Glutamatergic neuron (in vitro differentiated cells): Measurements from ENCODE around the gene MAPRE3. TPM values are rescaled to one million over a fixed set of nuclear protein-coding genes. Genes with fewer than 3 reads are reported as not detected.

Experiments
- DNase-seq: peaks from one replicate; pipeline ENCODE4 v3.0.0; 2022
- H3K27ac Mint-ChIP-seq: one replicate; pipeline ENCODE4 v1.8.0; 2020; ENCODE audit warnings: mild to moderate bottlenecking, mixed read lengths, inconsistent platforms; ENCODE audit not compliant: unreplicated experiment
- H3K27me3 Mint-ChIP-seq: one replicate; pipeline ENCODE4 v1.8.0; 2020; ENCODE audit warnings: mild to moderate bottlenecking, moderate library complexity, mixed read lengths, inconsistent platforms; ENCODE audit not compliant: unreplicated experiment
- H3K36me3 Mint-ChIP-seq: one replicate; pipeline ENCODE4 v1.8.0; 2020; ENCODE audit warnings: mild to moderate bottlenecking, mixed read lengths, inconsistent platforms; ENCODE audit not compliant: unreplicated experiment
- H3K4me1 Mint-ChIP-seq: one replicate; pipeline ENCODE4 v1.8.0; 2020; ENCODE audit warnings: mild to moderate bottlenecking, low read depth, mixed read lengths, inconsistent platforms; ENCODE audit not compliant: unreplicated experiment
- H3K4me3 Mint-ChIP-seq: one replicate; pipeline ENCODE4 v1.8.0; 2020; ENCODE audit warnings: mild to moderate bottlenecking, mixed read lengths, inconsistent platforms; ENCODE audit not compliant: unreplicated experiment
- H3K9me3 Mint-ChIP-seq: one replicate; pipeline ENCODE4 v1.8.0; 2020; ENCODE audit warnings: mild to moderate bottlenecking, moderate library complexity, mixed read lengths, inconsistent platforms; ENCODE audit not compliant: unreplicated experiment
- total RNA-seq: library from RNA; stranded (reverse); fragmentation: NEBNext Ultra II Directional; extraction: Animal tissue kit (Norgen Biotek cat#: 25700); gene quantifications from one replicate; pipeline ENCODE4 v1.2.1, GENCODE V29; 2021; ENCODE audit not compliant: unreplicated experiment
- TF ChIP-seq, protein P1 (sequence below): fragments of 200-600 bp; sonication (generic); IDR thresholded peaks from one replicate; pipeline ENCODE4 v1.5.0; 2021; ENCODE audit not compliant: partially characterized antibody, unreplicated experiment

Gene MAPRE3
- total RNA-seq, 1 donor from 2014 or later: 49.2 TPM

DNA sequence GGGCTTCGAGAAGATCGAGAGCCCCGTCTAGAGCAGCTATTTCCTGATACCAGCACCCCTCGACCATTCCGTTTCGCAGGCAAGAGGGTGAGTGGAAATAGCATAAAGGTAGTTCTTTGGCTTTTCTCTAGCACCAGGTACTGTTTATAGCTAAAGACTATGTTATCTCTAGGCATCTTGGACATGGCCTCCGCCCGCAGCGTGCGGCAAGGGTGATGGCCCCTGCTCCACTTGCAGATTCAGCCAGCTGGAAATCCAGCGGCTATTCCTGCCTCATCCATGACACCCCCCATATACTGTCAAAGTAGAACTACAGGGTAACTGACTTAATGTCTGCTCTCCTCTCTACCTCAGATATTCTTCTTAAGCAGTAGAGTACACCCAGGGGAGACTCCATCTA, 84.3 kb downstream of the MAPRE3 start:
- Mint-ChIP-seq H3K27ac (no peak overlapping the region), H3K36me3 (peaks cover 9% of the 10 kb centered on the region), H3K4me3 (peak overlapping the region; percentile 2), H3K4me1 (peaks cover 3% of the 10 kb centered on the region), H3K9me3 (peaks cover 17% of the 10 kb centered on the region), H3K27me3 (peaks cover 20% of the 10 kb centered on the region)
- no peak for DNase-seq
- TF ChIP-seq, protein P1, sequence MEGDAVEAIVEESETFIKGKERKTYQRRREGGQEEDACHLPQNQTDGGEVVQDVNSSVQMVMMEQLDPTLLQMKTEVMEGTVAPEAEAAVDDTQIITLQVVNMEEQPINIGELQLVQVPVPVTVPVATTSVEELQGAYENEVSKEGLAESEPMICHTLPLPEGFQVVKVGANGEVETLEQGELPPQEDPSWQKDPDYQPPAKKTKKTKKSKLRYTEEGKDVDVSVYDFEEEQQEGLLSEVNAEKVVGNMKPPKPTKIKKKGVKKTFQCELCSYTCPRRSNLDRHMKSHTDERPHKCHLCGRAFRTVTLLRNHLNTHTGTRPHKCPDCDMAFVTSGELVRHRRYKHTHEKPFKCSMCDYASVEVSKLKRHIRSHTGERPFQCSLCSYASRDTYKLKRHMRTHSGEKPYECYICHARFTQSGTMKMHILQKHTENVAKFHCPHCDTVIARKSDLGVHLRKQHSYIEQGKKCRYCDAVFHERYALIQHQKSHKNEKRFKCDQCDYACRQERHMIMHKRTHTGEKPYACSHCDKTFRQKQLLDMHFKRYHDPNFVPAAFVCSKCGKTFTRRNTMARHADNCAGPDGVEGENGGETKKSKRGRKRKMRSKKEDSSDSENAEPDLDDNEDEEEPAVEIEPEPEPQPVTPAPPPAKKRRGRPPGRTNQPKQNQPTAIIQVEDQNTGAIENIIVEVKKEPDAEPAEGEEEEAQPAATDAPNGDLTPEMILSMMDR: no peak

DNA sequence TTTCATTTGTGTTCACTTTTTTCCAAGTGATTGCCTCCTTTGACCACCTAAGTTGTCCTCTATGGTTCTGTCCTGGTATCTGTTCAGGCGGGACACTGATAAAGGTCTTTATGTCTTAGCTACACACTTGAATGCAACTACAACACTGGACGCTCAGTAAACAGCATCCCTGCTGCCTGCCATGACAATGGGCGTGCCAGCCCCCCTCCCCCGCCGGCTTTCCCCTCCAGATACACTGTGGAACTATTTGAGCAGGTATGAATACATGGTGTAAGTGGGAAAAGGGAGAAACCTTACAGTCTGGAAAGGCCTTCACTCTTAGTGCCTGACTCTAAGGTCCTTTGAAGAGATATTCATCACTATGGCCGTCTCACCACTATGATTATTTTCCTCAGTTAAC, 86.7 kb downstream of the MAPRE3 start:
- H3K9me3 Mint-ChIP-seq: peaks cover 3% of the 10 kb centered on the region
- H3K36me3 Mint-ChIP-seq: no peaks in the 10 kb centered on the region
- no peak for DNase-seq
- TF ChIP-seq, protein P1: no peak
- H3K4me1 Mint-ChIP-seq: no peaks in the 10 kb centered on the region
- H3K4me3 Mint-ChIP-seq: no peak overlapping the region
- H3K27ac Mint-ChIP-seq: no peak overlapping the region
- H3K27me3 Mint-ChIP-seq: peaks cover 7% of the 10 kb centered on the region

DNA sequence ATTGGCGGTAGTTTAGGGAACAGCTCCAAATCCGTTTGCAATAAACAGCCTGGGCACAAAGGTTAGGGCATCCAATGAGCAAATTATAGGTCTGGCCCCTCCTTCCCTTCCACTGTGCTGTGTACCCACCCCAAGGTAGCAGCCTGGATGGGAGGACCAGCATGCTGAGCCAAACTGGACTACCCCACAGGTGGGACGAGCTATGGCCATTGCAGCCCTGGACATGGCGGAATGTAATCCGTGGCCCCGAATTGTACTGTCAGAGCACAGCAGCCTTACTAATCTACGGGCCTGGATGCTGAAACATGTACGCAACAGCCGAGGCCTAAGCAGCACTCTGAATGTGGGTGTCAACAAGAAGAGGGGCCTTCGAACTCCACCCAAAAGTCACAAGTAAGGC, 87.8 kb downstream of the MAPRE3 start:
- Mint-ChIP-seq H3K27me3 (peaks cover 4% of the 10 kb centered on the region), H3K27ac (no peak overlapping the region), H3K9me3 (no peaks in the 10 kb centered on the region), H3K4me3 (no peak overlapping the region), H3K36me3 (peaks cover 5% of the 10 kb centered on the region), H3K4me1 (no peaks in the 10 kb centered on the region)
- TF ChIP-seq, protein P1: no peak
- no peak for DNase-seq

DNA sequence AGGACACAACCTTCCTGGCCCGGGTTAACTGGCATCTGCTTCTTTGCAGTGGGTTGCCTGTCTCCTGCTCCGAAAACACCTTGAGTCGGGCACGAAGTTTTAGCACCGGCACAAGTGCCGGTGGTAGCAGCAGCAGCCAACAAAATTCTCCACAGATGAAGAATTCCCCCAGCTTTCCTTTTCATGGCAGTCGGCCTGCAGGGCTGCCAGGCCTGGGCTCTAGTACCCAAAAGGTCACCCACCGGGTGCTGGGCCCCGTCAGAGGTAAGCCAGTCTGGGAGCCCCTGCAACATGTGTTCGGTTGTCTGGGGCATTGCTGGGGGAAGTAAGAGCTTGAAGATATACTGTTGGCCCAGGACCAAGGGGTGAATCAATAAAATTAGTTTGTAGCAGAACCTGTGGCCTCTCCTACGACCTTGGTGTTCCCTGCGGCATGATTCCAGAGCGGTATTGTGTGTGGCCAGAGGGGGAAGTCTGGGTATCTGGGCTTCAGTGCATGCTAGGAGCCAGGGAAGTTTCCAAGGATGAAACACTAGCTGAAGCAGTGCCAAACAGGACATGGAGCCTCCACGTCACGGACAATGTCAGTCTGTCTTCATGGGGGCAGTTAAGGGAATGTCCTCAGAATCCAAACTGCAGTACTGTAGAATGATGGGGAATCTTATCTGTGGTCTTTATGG, 88.8 kb downstream of the MAPRE3 start:
- no peak for DNase-seq
- H3K36me3 Mint-ChIP-seq: peaks cover 5% of the 10 kb centered on the region
- H3K27me3 Mint-ChIP-seq: no peaks in the 10 kb centered on the region
- no peaks in the 10 kb centered on the region for H3K9me3 Mint-ChIP-seq
- H3K4me1 Mint-ChIP-seq: no peaks in the 10 kb centered on the region
- TF ChIP-seq, protein P1: no peak
- no peak overlapping the region for H3K27ac Mint-ChIP-seq
- no peak overlapping the region for H3K4me3 Mint-ChIP-seq

DNA sequence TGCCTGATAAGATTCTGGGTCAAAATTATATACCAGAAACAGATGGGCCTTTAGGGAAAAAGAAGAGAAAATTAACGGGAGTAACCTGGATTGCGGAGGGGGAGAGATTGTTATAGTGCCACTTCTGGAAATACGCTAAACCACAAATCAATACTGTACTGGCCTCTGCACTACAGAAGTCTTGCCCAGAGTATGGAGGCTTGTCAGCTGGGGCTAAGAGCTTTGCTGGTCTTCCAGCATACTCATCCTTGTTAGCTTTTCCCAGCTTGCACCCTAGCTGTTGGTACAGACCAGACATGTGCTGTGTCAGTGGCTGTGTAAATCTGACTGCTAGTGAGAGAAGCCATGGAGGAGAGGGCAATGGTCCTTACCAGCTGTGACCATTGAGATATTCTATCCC, 89.9 kb downstream of the MAPRE3 start:
- no peaks in the 10 kb centered on the region for H3K9me3 Mint-ChIP-seq
- peaks cover 1% of the 10 kb centered on the region for H3K4me1 Mint-ChIP-seq
- no peak for DNase-seq
- TF ChIP-seq, protein P1: no peak
- no peaks in the 10 kb centered on the region for H3K27me3 Mint-ChIP-seq
- H3K4me3 Mint-ChIP-seq: no peak overlapping the region
- peaks cover 5% of the 10 kb centered on the region for H3K36me3 Mint-ChIP-seq
- no peak overlapping the region for H3K27ac Mint-ChIP-seq
